DMS 273 (cell line): Measurements from ENCODE around the gene BRINP3.
"Not testable (repeated sequence)": the region's sequence is repeated elsewhere in the genome, so short reads cannot be mapped to it uniquely, and the experiment has no call there.

Experiments used
- DNase-seq: peaks from one replicate; lab custom pipeline; 2025; ENCODE audit not compliant: unreplicated experiment; lab: John Stamatoyannopoulos, UW

BRINP3 gene

DNA sequence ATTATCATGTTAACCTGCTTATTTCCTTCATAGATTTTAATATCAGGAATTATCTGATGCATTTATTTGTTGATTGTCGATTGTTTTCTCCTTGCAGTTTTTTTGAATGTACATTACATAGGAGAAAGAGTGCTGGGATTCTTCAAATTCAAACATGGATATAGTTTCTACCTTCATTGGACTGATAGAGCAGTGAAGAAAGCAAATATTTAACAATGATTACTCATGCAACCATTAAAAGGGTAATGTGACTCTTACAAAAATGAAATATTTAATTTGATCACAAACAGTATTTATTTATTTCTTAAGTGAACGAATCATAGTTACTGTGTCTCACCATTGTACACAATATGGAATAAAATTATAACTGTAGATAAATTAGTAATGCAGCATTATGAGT, 350.9 kb downstream of the BRINP3 start:
- no peak for DNase-seq

DNA sequence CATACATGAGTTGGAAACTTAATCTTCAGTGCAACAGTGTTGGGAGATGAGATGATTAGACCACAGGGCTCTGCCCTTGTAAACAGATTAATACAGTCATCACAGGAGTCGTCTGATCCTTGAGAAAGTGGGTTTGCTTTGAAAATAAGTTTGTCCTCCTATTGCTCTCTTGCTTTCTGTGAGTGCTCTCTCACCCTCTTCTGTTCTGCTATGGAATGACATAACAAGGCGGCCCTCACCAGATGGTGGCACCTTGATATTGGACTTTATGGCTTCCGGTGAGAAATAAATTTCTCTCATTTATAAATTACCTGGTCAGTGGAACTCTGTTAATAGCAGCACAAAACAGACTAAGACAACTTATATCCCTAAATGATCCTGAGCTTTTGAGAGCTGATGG, 353.6 kb downstream of the BRINP3 start:
- peak; percentile 30 for DNase-seq

DNA sequence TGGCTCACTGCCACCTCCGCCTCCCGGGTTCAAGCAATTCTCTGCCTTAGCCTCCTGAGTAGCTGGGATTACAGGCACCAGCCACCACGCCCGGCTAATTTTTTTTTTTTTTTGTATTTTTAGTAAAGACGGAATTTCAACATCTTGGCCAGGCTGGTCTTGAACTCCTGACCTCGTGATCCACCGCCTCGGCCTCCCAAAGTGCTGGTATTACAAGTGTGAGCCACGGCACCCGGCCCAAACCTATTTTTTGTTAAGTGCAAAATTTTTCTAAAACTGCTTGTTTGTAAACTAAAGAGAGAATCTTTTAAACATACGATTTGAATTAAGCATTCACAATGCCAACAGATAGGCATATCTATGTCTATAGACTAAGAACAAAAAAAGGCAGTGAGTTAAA, 357.1 kb downstream of the BRINP3 start:
- DNase-seq = not testable (repeated sequence)

DNA sequence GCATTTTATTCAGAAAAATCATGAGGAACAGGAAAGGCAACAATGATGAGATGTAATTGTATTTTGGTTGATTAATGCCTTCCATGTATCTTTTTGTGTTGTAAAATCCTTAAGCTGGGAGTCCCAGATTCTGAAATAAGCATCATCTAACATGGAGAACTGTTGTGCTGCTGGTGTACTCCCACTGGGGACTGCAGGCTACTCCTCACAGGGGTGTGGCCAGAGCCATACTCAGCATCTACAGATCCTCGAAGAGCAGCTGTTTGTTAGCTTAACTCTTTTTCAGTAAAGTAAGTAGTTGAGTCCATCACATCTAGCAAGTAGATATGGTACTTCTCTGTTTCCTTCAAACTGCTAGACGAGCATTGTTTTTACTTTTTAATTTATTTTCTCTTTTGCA, 358.0 kb downstream of the BRINP3 start:
- no peak for DNase-seq

DNA sequence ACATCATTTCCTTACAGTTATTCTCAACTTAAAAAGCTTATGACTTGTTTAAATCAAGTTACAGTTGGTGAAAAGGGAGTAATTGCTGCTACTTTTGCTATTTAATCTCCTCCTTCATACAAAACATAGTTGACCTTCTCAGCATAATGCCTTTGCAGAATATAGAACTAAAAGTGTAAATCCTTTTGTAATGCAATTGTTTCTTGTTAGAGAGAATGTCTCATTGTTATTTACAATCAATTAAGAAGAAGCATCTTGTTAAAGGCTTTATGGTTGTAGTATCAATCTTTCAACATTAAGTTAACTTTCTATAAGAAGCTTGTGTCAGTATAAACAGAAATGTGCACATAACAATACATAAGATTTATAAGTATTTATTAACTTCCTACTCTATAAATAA, 360.7 kb downstream of the BRINP3 start:
- no peak for DNase-seq

DNA sequence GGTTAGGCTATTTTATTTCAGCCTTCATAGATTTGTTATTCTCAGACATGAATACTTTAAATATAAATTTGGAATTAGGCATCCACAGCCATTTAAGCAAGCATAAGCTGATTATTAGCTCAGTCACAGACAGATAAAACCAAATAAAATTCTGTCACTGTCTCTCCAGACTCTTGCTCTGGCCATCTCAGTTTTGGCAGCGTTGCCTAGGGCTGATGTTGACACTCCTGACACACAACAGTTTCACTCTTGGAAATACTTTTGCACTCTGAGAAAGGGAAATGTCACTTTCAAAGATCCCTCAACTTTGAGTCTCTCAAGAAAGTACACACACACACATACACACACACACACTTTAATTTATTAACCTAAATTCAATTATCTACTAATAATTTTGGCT, 372.7 kb downstream of the BRINP3 start:
- DNase-seq = no peak

DNA sequence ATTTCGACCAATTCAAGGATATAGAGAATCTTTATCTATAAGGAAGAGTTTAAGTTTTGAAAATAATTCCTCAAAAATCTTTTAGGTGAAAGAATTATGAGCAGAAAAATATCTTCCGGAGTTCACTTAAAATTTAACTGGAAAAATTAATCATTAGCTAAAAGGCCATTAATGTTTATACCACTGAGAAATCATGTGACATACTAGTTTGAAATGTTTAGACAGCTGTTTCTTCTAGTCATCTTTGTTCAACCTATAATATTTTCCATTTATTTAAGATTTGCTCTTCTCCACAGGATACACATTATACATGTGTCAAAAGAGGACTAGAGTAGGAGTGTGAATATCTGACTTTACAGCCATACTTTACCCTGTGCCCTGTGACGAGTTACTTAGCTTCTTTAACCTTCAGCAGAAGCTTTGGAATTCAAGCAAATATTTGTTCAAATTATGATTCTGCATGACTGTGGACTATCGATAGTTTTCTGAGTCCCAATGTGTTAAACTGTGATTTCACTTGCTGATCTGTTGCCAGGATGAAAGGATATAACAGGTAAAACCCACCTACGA, 374.8 kb downstream of the BRINP3 start:
- no peak for DNase-seq

DNA sequence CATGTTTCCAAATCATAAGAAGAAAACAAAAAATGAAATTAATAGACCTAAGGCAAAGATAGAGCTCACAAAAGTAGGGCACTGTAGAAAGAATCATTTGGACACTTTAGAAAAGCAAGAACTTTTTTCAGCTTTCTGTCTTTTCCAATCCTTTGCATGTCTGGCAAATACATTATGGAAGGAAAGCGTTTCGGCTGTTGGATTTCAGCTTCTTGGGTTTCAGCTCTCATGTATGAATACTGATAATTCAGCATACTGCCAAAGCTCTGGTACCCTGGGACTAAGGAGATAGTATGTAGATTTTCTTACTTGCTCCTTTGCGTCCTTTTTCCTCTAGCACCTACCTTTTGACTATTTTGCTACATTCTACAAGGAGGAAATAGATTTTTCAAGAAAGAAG, 375.9 kb downstream of the BRINP3 start:
- DNase-seq = no peak

DNA sequence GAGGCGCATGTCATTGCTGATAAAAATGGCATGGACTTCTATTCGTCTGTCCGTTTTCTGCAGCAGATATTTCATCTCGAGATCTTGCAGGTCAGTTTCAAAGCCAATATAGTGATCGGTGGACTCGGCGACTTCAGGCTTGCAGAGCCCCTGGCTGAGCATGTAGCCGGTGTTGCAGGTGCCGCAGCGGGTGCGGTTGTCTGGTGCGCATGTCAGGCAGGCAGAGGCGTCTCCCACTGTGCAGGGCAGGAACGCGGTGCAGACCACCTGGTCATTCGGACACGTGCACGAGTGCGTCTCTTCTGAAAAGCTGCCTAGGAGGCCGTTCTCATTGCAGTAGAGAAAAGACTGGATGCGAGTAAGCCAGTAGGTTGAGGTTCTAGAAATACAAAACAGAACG, 378.9 kb downstream of the BRINP3 start:
- DNase-seq = no peak

DNA sequence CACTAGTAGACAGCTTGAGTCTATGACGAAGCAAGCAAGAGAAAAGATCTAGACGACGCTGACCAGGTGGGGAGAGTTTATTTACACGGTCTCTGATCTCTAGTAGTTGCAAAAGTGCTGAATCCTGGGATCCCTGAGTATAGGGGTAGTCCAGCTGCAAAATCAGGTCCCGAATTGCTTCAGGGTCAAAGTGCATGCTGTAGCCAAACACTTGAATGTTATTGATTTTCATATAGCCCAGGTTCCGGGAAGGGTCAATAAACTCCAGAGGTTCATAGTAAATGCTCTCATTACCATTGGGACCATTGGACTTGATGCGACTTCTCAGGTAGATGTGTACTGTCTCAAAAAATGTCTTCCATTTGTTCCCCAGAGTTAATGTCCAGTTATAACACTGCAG, 379.6 kb downstream of the BRINP3 start:
- no peak for DNase-seq

DNA sequence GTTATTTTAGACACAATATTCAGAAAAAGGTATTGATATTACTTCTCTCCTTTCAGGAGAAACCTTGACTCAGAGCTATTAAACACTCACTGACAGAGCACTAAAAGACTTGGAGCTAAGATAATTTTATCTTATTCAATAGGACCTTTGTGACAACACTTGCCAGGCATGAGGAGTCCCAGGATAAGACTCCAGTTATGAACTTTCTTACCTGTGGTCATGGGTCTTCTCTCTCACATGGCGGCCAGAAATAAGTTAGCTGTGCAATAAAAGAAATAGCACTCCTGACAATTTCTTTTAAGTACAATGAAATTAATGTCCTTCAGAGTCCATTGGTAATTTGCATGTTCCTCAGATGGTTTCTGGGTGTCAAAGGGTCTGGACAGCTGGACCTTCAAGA, 382.1 kb downstream of the BRINP3 start:
- no peak for DNase-seq

DNA sequence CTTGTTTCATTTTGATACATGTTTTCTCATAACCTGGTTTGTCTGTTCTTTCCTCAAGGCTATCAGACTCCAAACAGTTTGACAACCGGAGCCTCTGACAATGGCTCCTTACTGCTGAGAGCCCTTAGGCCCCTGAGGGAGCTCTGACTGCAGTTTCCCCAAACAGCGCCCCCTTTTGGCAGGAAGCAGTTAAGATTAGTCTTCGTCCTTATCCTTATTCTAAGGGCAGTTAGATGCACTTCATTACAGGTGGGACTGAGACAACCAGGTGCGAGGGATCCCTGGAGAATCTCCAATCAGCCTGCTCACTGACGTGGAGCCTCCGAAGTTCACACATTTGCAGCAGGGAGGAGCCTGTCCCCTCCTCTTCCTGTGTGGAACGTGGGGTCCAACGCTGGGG, 393.1 kb downstream of the BRINP3 start:
- peak; percentile 24 for DNase-seq

DNA sequence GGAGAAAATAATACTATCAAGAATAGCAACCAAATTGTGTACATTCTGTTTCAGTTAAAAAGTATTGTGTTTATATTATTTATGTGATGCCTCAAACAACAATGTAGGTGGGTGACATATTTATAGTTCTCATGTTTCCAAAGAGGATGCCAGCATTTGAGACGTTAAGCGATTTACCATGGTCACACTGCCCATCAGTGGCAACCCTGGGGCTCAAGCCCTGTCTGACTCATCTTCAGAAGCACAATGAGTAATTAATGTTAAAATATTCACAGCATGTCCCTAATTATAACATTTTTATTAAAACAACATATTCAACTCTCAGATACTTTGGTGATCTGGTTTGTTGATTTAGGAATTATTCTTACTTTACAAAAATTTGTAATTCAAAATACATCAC, 409.4 kb downstream of the BRINP3 start:
- no peak for DNase-seq

DNA sequence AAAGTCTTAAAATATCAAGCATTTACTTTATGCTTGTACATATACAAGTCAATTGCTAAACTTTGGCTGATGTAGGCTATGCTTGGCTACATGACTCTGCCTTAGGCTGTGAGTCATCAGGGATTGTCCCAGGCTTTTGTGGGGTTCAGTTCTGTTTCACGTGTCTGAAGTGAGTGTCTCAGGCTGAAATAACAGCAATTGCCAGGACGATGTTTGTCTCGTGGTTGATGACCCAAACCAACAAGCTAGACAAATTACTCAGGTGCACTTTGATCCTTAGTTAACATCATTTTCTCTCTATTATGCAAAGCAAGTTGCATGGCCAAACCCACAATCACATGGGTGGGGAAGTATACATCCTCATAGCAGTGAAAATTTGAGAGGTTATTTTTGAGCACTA, 410.1 kb downstream of the BRINP3 start:
- no peak for DNase-seq

DNA sequence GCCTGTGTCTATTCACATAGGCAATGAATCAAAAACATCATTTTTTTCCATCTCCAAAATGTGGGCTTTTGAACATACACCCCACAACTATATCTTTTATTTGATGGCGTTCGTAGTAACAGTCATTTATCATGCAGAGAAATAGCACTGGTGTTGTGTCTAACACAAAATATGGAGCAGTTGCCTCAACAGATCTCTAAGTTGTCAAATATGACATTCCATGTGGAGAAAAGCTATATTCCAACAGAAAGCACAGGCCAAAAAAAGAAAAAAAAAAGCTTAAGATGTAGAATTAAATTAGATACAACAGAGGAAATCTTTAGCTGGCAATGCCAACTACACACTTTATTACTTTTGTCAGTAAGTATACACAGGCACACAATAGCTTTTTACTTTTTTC, 411.7 kb downstream of the BRINP3 start:
- no peak for DNase-seq

DNA sequence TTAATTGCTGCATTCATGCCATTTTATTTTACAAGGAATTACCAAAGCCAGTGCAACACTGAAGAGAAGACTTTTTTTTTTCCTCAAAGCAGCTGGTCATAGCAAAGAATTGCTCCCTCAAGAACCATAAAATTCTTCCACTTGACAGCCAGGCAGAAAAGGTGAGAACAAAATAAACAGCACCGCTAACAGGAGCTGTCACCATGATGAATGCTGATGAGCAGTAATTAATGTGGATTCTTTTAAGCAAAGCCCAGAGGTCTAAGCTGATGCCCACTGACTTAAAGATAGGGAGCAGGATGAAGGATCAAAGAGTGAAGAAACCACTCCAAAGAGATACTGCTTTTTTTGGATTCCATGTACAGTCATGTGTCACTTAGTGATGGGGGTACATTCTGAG, 428.4 kb downstream of the BRINP3 start:
- no peak for DNase-seq
